ENCODE results near the gene OR4E1.
A peak's percentile ranks its signal among the peaks of the same experiment; 100 is the strongest.
"Not testable (repeated sequence)": the region's sequence is repeated elsewhere in the genome, so short reads cannot be mapped to it uniquely, and the experiment has no call there.

Gene OR4E1

GRCh38 chr14:21698538-21698937 lies 24.9 kb upstream of the OR4E1 start:
- 80 to 100% methylated on average over 1 to 2 of the region's 3 CpGs for WGBS, 2 experiments (ENCODE audit: insufficient coverage in 2 of 2)
- H3K4me1 ChIP-seq (ENCODE audit: control insufficient read depth, insufficient read depth, low read length, poor library complexity, severe bottlenecking); H3K36me3 ChIP-seq (ENCODE audit: control insufficient read depth, insufficient read depth, low read length); H3K9me3 ChIP-seq (ENCODE audit: control insufficient read depth, low read length); H3K4me3 ChIP-seq (ENCODE audit: extremely low read depth, insufficient read depth, low read length, poor library complexity, severe bottlenecking); H3K27ac ChIP-seq (ENCODE audit: low read depth, low read length, severe bottlenecking): not testable (repeated sequence)

- H3K9me3 ChIP-seq (ENCODE audit: control insufficient read depth, low read length); H3K27ac ChIP-seq (ENCODE audit: low read depth, low read length, severe bottlenecking); H3K4me1 ChIP-seq (ENCODE audit: control insufficient read depth, insufficient read depth, low read length, poor library complexity, severe bottlenecking); H3K4me3 ChIP-seq (ENCODE audit: extremely low read depth, insufficient read depth, low read length, poor library complexity, severe bottlenecking); H3K36me3 ChIP-seq (ENCODE audit: control insufficient read depth, insufficient read depth, low read length): not testable (repeated sequence)
- WGBS, 2 experiments (ENCODE audit: insufficient coverage in 2 of 2): 90 to 98% methylated on average over 12 to 29 of the region's 33 CpGs
Measured at GRCh38 chr14:21697662-21698061, 24.0 kb upstream of the OR4E1 start.

- H3K27ac ChIP-seq (ENCODE audit: low read depth, low read length, severe bottlenecking): no peak overlapping the region
- no peaks in the 10 kb centered on the region for H3K9me3 ChIP-seq (ENCODE audit: control insufficient read depth, low read length)
- H3K4me3 ChIP-seq (ENCODE audit: extremely low read depth, insufficient read depth, low read length, poor library complexity, severe bottlenecking): no peak overlapping the region
- no peaks in the 10 kb centered on the region for H3K4me1 ChIP-seq (ENCODE audit: control insufficient read depth, insufficient read depth, low read length, poor library complexity, severe bottlenecking)
- H3K36me3 ChIP-seq (ENCODE audit: control insufficient read depth, insufficient read depth, low read length): no peaks in the 10 kb centered on the region
Measured at GRCh38 chr14:21694425-21694824, 20.8 kb upstream of the OR4E1 start.

GRCh38 chr14:21686468-21686867 lies 12.8 kb upstream of the OR4E1 start:
- no peaks in the 10 kb centered on the region for H3K36me3 ChIP-seq (ENCODE audit: control insufficient read depth, insufficient read depth, low read length)
- H3K4me3 ChIP-seq (ENCODE audit: extremely low read depth, insufficient read depth, low read length, poor library complexity, severe bottlenecking): no peak overlapping the region
- peak overlapping the region; percentile 71 for H3K27ac ChIP-seq (ENCODE audit: low read depth, low read length, severe bottlenecking)
- H3K4me1 ChIP-seq (ENCODE audit: control insufficient read depth, insufficient read depth, low read length, poor library complexity, severe bottlenecking): no peaks in the 10 kb centered on the region
- no peaks in the 10 kb centered on the region for H3K9me3 ChIP-seq (ENCODE audit: control insufficient read depth, low read length)
- 84 to 100% methylated on average over 1 to 2 of the region's 2 CpGs for WGBS, 2 experiments (ENCODE audit: insufficient coverage in 2 of 2)

GRCh38 chr14:21680072-21680471 lies 6.5 kb upstream of the OR4E1 start:
- no peaks in the 10 kb centered on the region for H3K9me3 ChIP-seq (ENCODE audit: control insufficient read depth, low read length)
- no peaks in the 10 kb centered on the region for H3K36me3 ChIP-seq (ENCODE audit: control insufficient read depth, insufficient read depth, low read length)
- 100% methylated on average over 1 of the region's 2 CpGs; no CpG with 5 or more reads in 1 of the 2 experiments for WGBS, 2 experiments (ENCODE audit: insufficient coverage in 2 of 2)

GRCh38 chr14:21675566-21675965 lies 1.9 kb upstream of the OR4E1 start:
- peaks cover 3% of the 10 kb centered on the region for H3K4me1 ChIP-seq (ENCODE audit: control insufficient read depth, insufficient read depth, low read length, poor library complexity, severe bottlenecking)
- no peaks in the 10 kb centered on the region for H3K9me3 ChIP-seq (ENCODE audit: control insufficient read depth, low read length)
- H3K36me3 ChIP-seq (ENCODE audit: control insufficient read depth, insufficient read depth, low read length): no peaks in the 10 kb centered on the region
- H3K4me3 ChIP-seq (ENCODE audit: extremely low read depth, insufficient read depth, low read length, poor library complexity, severe bottlenecking): no peak overlapping the region
- H3K27ac ChIP-seq (ENCODE audit: low read depth, low read length, severe bottlenecking): no peak overlapping the region
- 91 to 94% methylated on average over 1 to 3 of the region's 4 CpGs for WGBS, 2 experiments (ENCODE audit: insufficient coverage in 2 of 2)

More at GRCh38 chr14:21680072-21680471, 6.5 kb upstream of the OR4E1 start:
- Histone ChIP-seq H3K27ac (ENCODE audit: low read depth, low read length, severe bottlenecking) (no peak overlapping the region), H3K4me1 (ENCODE audit: control insufficient read depth, insufficient read depth, low read length, poor library complexity, severe bottlenecking) (peaks cover 3% of the 10 kb centered on the region), H3K4me3 (ENCODE audit: extremely low read depth, insufficient read depth, low read length, poor library complexity, severe bottlenecking) (no peak overlapping the region)

- Histone ChIP-seq H3K27ac (ENCODE audit: low read depth, low read length, severe bottlenecking) (no peak overlapping the region), H3K4me1 (ENCODE audit: control insufficient read depth, insufficient read depth, low read length, poor library complexity, severe bottlenecking) (no peaks in the 10 kb centered on the region), H3K9me3 (ENCODE audit: control insufficient read depth, low read length) (no peaks in the 10 kb centered on the region), H3K36me3 (ENCODE audit: control insufficient read depth, insufficient read depth, low read length) (no peaks in the 10 kb centered on the region), H3K4me3 (ENCODE audit: extremely low read depth, insufficient read depth, low read length, poor library complexity, severe bottlenecking) (no peak overlapping the region)
- 86 to 100% methylated on average over 1 of the region's 1 CpG for WGBS, 2 experiments (ENCODE audit: insufficient coverage in 2 of 2)
Measured at GRCh38 chr14:21672116-21672515, 1.5 kb downstream of the OR4E1 start.

GRCh38 chr14:21671371-21671770 lies 2.2 kb downstream of the OR4E1 start:
- no peak overlapping the region for H3K27ac ChIP-seq (ENCODE audit: low read depth, low read length, severe bottlenecking)
- no peak overlapping the region for H3K4me3 ChIP-seq (ENCODE audit: extremely low read depth, insufficient read depth, low read length, poor library complexity, severe bottlenecking)
- no peaks in the 10 kb centered on the region for H3K36me3 ChIP-seq (ENCODE audit: control insufficient read depth, insufficient read depth, low read length)
- no peaks in the 10 kb centered on the region for H3K4me1 ChIP-seq (ENCODE audit: control insufficient read depth, insufficient read depth, low read length, poor library complexity, severe bottlenecking)
- no peaks in the 10 kb centered on the region for H3K9me3 ChIP-seq (ENCODE audit: control insufficient read depth, low read length)
- WGBS, 2 experiments (ENCODE audit: insufficient coverage in 2 of 2): 60 to 80% methylated on average over 1 of the region's 2 CpGs

GRCh38 chr14:21669284-21669683 lies 4.3 kb downstream of the OR4E1 start:
- no peaks in the 10 kb centered on the region for H3K4me1 ChIP-seq (ENCODE audit: control insufficient read depth, insufficient read depth, low read length, poor library complexity, severe bottlenecking)
- no peak overlapping the region for H3K4me3 ChIP-seq (ENCODE audit: extremely low read depth, insufficient read depth, low read length, poor library complexity, severe bottlenecking)
- no peak overlapping the region for H3K27ac ChIP-seq (ENCODE audit: low read depth, low read length, severe bottlenecking)
- no peaks in the 10 kb centered on the region for H3K36me3 ChIP-seq (ENCODE audit: control insufficient read depth, insufficient read depth, low read length)
- H3K9me3 ChIP-seq (ENCODE audit: control insufficient read depth, low read length): no peaks in the 10 kb centered on the region

GRCh38 chr14:21668377-21668776 lies 5.2 kb downstream of the OR4E1 start:
- Histone ChIP-seq H3K27ac (ENCODE audit: low read depth, low read length, severe bottlenecking) (no peak overlapping the region), H3K9me3 (ENCODE audit: control insufficient read depth, low read length) (no peaks in the 10 kb centered on the region), H3K36me3 (ENCODE audit: control insufficient read depth, insufficient read depth, low read length) (no peaks in the 10 kb centered on the region), H3K4me3 (ENCODE audit: extremely low read depth, insufficient read depth, low read length, poor library complexity, severe bottlenecking) (no peak overlapping the region), H3K4me1 (ENCODE audit: control insufficient read depth, insufficient read depth, low read length, poor library complexity, severe bottlenecking) (no peaks in the 10 kb centered on the region)
- 100% methylated on average over 1 of the region's 3 CpGs; no CpG with 5 or more reads in 1 of the 2 experiments for WGBS, 2 experiments (ENCODE audit: insufficient coverage in 2 of 2)

GRCh38 chr14:21656980-21657379 lies 16.6 kb downstream of the OR4E1 start:
- H3K27ac ChIP-seq (ENCODE audit: low read depth, low read length, severe bottlenecking): no peak overlapping the region
- no peaks in the 10 kb centered on the region for H3K4me1 ChIP-seq (ENCODE audit: control insufficient read depth, insufficient read depth, low read length, poor library complexity, severe bottlenecking)
- no peaks in the 10 kb centered on the region for H3K36me3 ChIP-seq (ENCODE audit: control insufficient read depth, insufficient read depth, low read length)
- H3K9me3 ChIP-seq (ENCODE audit: control insufficient read depth, low read length): no peaks in the 10 kb centered on the region
- no peak overlapping the region for H3K4me3 ChIP-seq (ENCODE audit: extremely low read depth, insufficient read depth, low read length, poor library complexity, severe bottlenecking)
- 85 to 100% methylated on average over 1 of the region's 1 CpG for WGBS, 2 experiments (ENCODE audit: insufficient coverage in 2 of 2)

GRCh38 chr14:21654215-21654614 lies 19.4 kb downstream of the OR4E1 start:
- H3K9me3 ChIP-seq (ENCODE audit: control insufficient read depth, low read length): no peaks in the 10 kb centered on the region

More at GRCh38 chr14:21654215-21654614, 19.4 kb downstream of the OR4E1 start:
- WGBS, 2 experiments (ENCODE audit: insufficient coverage in 2 of 2): 87 to 92% methylated on average over 4 to 5 of the region's 5 CpGs
- Histone ChIP-seq H3K27ac (ENCODE audit: low read depth, low read length, severe bottlenecking) (no peak overlapping the region), H3K4me1 (ENCODE audit: control insufficient read depth, insufficient read depth, low read length, poor library complexity, severe bottlenecking) (no peaks in the 10 kb centered on the region), H3K4me3 (ENCODE audit: extremely low read depth, insufficient read depth, low read length, poor library complexity, severe bottlenecking) (no peak overlapping the region), H3K36me3 (ENCODE audit: control insufficient read depth, insufficient read depth, low read length) (no peaks in the 10 kb centered on the region)

Measured in mesodermal cell (in vitro differentiated cells).